HepG2 (cell line): ENCODE results near the gene GABRB3.

Source experiments
- NFIB ChIP-seq: sonication (generic); formaldehyde crosslinking; IDR thresholded peaks from 2 replicates; pipeline ENCODE4 v1.9.0; 2021; ENCODE audit warnings: missing genetic modification reagents, mild to moderate bottlenecking, borderline replicate concordance
- RXRA ChIP-seq: sonication (generic); formaldehyde crosslinking; IDR thresholded peaks from 2 replicates; pipeline ENCODE4 v1.5.1; 2020; ENCODE audit warnings: missing genetic modification reagents
- SIN3A ChIP-seq: IDR thresholded peaks from 2 replicates; pipeline ENCODE4 v1.6.1; 2011; ENCODE audit warnings: low read depth, mild to moderate bottlenecking, control low read depth, low read length, borderline replicate concordance
- TMF1 ChIP-seq: sonication (generic); formaldehyde crosslinking; IDR thresholded peaks from 2 replicates; pipeline ENCODE4 v1.8.1; 2022; ENCODE audit warnings: low read depth, missing genetic modification reagents
- ZFP36 ChIP-seq: fragments of 150-350 bp; IDR thresholded peaks from 2 replicates; pipeline ENCODE4 v1.6.1; 2018; ENCODE audit warnings: borderline replicate concordance, low read length, low read depth; ENCODE audit not compliant: partially characterized antibody
- ZNF781 ChIP-seq: sonication (generic); formaldehyde crosslinking; IDR thresholded peaks from 2 replicates; pipeline ENCODE4 v1.5.1; 2020; ENCODE audit warnings: borderline replicate concordance, mild to moderate bottlenecking, missing genetic modification reagents; ENCODE audit errors: not compliant biosample characterization
- TF ChIP-seq, protein P1 (sequence below): sonication (generic); formaldehyde crosslinking; IDR thresholded peaks from 2 replicates; pipeline ENCODE4 v1.5.0; 2020; ENCODE audit warnings: mild to moderate bottlenecking, missing genetic modification reagents, moderate library complexity

- TF ChIP-seq NFIB (CRISPR knock-in tag) (no peak), SIN3A (no peak), RXRA (CRISPR knock-in tag) (no peak), TMF1 (CRISPR knock-in tag) (no peak), ZNF781 (CRISPR knock-in tag) (no peak), ZFP36 (no peak)
- TF ChIP-seq, protein P1, sequence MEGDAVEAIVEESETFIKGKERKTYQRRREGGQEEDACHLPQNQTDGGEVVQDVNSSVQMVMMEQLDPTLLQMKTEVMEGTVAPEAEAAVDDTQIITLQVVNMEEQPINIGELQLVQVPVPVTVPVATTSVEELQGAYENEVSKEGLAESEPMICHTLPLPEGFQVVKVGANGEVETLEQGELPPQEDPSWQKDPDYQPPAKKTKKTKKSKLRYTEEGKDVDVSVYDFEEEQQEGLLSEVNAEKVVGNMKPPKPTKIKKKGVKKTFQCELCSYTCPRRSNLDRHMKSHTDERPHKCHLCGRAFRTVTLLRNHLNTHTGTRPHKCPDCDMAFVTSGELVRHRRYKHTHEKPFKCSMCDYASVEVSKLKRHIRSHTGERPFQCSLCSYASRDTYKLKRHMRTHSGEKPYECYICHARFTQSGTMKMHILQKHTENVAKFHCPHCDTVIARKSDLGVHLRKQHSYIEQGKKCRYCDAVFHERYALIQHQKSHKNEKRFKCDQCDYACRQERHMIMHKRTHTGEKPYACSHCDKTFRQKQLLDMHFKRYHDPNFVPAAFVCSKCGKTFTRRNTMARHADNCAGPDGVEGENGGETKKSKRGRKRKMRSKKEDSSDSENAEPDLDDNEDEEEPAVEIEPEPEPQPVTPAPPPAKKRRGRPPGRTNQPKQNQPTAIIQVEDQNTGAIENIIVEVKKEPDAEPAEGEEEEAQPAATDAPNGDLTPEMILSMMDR (CRISPR knock-in tag), result no peak
Observed at GRCh38 chr15:26555898-26556297, 217.0 kb downstream of the GABRB3 start.
